ENCODE results near the gene DPP6.

Gene DPP6

DNA sequence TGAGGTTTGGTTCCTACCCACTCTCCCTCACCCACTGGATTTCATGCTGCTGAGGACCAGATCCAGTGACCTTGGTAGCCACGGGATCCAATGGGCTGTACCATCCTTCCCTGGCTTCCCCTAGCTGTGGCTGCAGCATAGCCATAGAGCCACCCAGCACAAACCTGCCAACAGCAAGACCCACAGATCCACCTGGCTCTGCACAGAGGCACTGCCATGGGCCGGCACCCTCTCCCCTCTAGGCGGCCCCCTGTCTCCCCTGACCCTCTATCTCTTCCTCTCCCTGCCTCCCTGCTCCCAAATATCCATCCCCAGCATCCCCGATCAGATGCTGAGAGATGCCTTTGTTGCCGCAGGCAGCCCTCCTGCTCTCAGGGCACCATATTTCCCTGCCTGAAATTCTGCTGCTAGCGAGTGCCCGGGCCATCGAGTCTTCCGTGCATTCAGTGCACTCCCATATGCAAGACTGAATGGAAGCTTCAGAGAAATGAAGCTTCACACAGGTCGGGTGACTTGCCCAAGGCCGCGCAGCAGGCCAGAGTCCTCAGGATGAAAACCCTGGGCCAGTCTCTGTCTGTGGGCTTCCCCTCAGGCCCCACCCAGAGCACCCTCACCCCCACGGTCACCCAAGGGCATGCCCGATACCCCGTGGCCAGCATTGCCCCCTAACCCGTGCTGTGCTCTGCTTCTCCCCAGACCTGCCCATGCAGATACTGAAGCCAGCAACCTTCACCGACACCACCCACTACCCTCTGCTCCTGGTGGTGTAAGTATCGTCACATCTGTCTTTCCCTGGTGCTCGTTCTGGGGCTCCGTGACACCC, 819.9 kb downstream of the DPP6 start:
- H3K79me2 ChIP-seq = no peaks in the 10 kb centered on the region
- TF ChIP-seq, protein P1, sequence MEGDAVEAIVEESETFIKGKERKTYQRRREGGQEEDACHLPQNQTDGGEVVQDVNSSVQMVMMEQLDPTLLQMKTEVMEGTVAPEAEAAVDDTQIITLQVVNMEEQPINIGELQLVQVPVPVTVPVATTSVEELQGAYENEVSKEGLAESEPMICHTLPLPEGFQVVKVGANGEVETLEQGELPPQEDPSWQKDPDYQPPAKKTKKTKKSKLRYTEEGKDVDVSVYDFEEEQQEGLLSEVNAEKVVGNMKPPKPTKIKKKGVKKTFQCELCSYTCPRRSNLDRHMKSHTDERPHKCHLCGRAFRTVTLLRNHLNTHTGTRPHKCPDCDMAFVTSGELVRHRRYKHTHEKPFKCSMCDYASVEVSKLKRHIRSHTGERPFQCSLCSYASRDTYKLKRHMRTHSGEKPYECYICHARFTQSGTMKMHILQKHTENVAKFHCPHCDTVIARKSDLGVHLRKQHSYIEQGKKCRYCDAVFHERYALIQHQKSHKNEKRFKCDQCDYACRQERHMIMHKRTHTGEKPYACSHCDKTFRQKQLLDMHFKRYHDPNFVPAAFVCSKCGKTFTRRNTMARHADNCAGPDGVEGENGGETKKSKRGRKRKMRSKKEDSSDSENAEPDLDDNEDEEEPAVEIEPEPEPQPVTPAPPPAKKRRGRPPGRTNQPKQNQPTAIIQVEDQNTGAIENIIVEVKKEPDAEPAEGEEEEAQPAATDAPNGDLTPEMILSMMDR (IDR thresholded peaks at IDR 0.05) = no peak
- H3K9ac ChIP-seq = no peak overlapping the region
- no peaks in the 10 kb centered on the region for H3K36me3 ChIP-seq (ENCODE audit: control insufficient read depth, insufficient read depth, low read length)
- no peaks in the 10 kb centered on the region for H3K4me1 ChIP-seq
- H3K4me3 ChIP-seq (ENCODE audit: low read depth, low read length) = no peak overlapping the region
- no peak overlapping the region for H2AFZ ChIP-seq
- no peaks in the 10 kb centered on the region for H3K27me3 ChIP-seq (ENCODE audit: control insufficient read depth, insufficient read depth, low read length)
- no peak overlapping the region for H3K27ac ChIP-seq
- no peaks in the 10 kb centered on the region for H3K9me3 ChIP-seq (ENCODE audit: control insufficient read depth, low read length)
- no peak overlapping the region for H3K4me2 ChIP-seq (ENCODE audit: low read length)

DNA sequence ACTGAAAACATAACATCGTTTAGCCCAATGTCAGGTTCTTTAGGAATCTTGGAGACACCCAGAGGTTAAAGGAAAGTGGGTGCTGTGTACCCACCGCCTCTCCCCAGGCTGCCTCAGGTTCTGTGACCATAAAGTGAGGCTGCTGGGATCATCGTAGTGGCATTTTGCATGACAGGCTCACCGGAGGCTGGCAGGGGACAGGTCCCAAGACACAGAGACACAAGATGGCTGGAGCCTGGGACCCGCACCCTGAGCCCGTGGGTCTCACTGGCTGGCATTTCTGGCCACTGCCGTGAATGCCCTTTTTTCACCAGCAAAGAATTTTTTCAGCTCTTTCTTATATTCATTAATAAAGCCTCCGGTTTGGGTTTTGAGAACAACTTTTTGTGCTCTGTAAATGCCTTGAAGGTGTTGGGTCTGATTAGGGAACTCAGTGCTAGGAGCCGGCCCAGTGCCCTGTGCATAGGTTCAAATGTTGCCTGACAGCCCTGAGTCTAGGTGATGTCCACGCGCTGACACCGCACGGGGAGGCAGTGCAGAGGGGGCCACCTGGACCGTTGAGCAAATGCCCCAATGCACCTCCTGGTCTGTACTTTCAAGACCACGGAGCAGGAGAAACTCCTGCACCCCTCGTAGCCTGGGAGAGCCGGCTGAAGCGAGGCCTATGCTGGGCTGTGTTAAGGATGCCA, 820.8 kb downstream of the DPP6 start:
- Histone ChIP-seq H3K4me1 (no peaks in the 10 kb centered on the region), H2AFZ (no peak overlapping the region), H3K79me2 (no peaks in the 10 kb centered on the region), H3K36me3 (ENCODE audit: control insufficient read depth, insufficient read depth, low read length) (no peaks in the 10 kb centered on the region), H3K27me3 (ENCODE audit: control insufficient read depth, insufficient read depth, low read length) (no peaks in the 10 kb centered on the region), H3K9me3 (ENCODE audit: control insufficient read depth, low read length) (no peaks in the 10 kb centered on the region), H3K9ac (no peak overlapping the region), H3K4me3 (ENCODE audit: low read depth, low read length) (no peak overlapping the region), H3K4me2 (ENCODE audit: low read length) (no peak overlapping the region), H3K27ac (no peak overlapping the region)
- TF ChIP-seq, protein P1 (IDR thresholded peaks at IDR 0.05) = no peak

- no peaks in the 10 kb centered on the region for H3K27me3 ChIP-seq (ENCODE audit: control insufficient read depth, insufficient read depth, low read length)
- no peaks in the 10 kb centered on the region for H3K4me1 ChIP-seq
- no peaks in the 10 kb centered on the region for H3K9me3 ChIP-seq (ENCODE audit: control insufficient read depth, low read length)
- H3K36me3 ChIP-seq (ENCODE audit: control insufficient read depth, insufficient read depth, low read length) = no peaks in the 10 kb centered on the region
- H3K4me2 ChIP-seq (ENCODE audit: low read length) = no peak overlapping the region
- TF ChIP-seq, protein P1 (IDR thresholded peaks at IDR 0.05) = no peak
- H2AFZ ChIP-seq = no peak overlapping the region
- no peak overlapping the region for H3K4me3 ChIP-seq (ENCODE audit: low read depth, low read length)
- H3K9ac ChIP-seq = no peak overlapping the region
- no peaks in the 10 kb centered on the region for H3K79me2 ChIP-seq
- H3K27ac ChIP-seq = no peak overlapping the region
Observed at GRCh38 chr7:154873500-154874121, 821.4 kb downstream of the DPP6 start.

DNA sequence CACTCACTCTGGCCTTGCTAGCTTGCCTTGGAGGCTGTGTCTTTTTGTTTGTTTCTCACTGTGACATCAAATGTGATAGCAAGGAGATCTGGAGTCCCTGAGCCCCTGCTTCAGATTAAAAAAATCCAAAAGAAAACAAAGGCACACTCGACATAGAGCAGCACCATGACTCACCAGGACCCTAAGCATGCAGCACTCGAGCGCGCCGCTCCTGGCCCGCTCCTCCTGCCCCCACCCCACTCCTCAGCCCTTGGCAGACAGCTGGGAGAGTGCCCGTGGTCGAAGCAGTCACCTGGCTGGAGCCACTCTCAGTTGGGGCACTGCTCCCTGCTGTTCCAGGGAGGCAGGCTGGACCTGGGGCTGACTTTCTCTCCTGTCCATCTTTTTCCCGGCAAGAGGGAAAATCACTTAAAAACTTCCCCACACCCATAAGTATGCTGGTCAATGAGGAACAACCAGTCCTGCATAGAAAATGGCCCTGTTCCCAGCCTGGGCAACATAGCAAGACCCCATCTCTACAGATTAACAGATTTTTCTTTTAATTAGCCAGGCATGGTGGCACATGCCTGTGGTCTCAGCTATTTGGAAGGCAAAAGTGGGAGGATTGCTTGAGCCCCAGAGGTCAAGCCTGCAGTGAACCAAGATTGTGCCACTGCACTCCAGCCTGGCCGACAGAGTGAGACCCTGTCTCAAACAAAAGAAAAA, 822.4 kb downstream of the DPP6 start:
- Histone ChIP-seq H3K9ac (no peak overlapping the region), H3K9me3 (ENCODE audit: control insufficient read depth, low read length) (no peaks in the 10 kb centered on the region), H3K36me3 (ENCODE audit: control insufficient read depth, insufficient read depth, low read length) (no peaks in the 10 kb centered on the region), H3K79me2 (no peaks in the 10 kb centered on the region), H3K4me3 (ENCODE audit: low read depth, low read length) (no peak overlapping the region), H3K4me1 (no peaks in the 10 kb centered on the region), H3K4me2 (ENCODE audit: low read length) (no peak overlapping the region), H3K27ac (no peak overlapping the region), H3K27me3 (ENCODE audit: control insufficient read depth, insufficient read depth, low read length) (no peaks in the 10 kb centered on the region), H2AFZ (no peak overlapping the region)
- TF ChIP-seq, protein P1 (IDR thresholded peaks at IDR 0.05) = no peak
